HG02759 (cell line): ENCODE results near the gene ASCL2.

Experiments
- ATAC-seq: cut with Tn5 transposase; IDR thresholded peaks from one replicate; pipeline ENCODE4 v1.9.1; 2021; ENCODE audit warnings: mild to moderate bottlenecking, moderate library complexity; ENCODE audit not compliant: unreplicated experiment

ASCL2 gene

GRCh38 chr11:2270322-2271076 is at the start of gene ASCL2:
Gene ASCL2, minus strand, starts transcription at chr11:2270588. Its CDS starts 256 bp downstream, at chr11:2270332.
- no peak for ATAC-seq

- ATAC-seq = no peak
These were observed 49.5 kb upstream of the ASCL2 start for GRCh38 chr11:2319791-2320472.

- no peak for ATAC-seq
These were observed 48.3 kb upstream of the ASCL2 start for GRCh38 chr11:2318707-2319106.

GRCh38 chr11:2318123-2318522 is 47.7 kb upstream of the ASCL2 start:
- ATAC-seq = no peak

GRCh38 chr11:2317354-2318050 is 47.1 kb upstream of the ASCL2 start:
- no peak for ATAC-seq

- ATAC-seq = no peak
These were observed 46.5 kb upstream of the ASCL2 start for GRCh38 chr11:2316963-2317244.

- ATAC-seq = no peak
These were observed 46.0 kb upstream of the ASCL2 start for GRCh38 chr11:2316169-2316962.

- no peak for ATAC-seq
These were observed 45.2 kb upstream of the ASCL2 start for GRCh38 chr11:2315395-2316168.

GRCh38 chr11:2314525-2315394 is 44.4 kb upstream of the ASCL2 start:
- ATAC-seq = no peak

GRCh38 chr11:2314136-2314524 is 43.7 kb upstream of the ASCL2 start:
- ATAC-seq = no peak

GRCh38 chr11:2313051-2313951 is 42.9 kb upstream of the ASCL2 start:
- no peak for ATAC-seq

GRCh38 chr11:2312232-2313042 is 42.0 kb upstream of the ASCL2 start:
- no peak for ATAC-seq

- no peak for ATAC-seq
These were observed 41.2 kb upstream of the ASCL2 start for GRCh38 chr11:2311353-2312133.

GRCh38 chr11:2310786-2311352 is 40.5 kb upstream of the ASCL2 start:
- ATAC-seq = no peak

- ATAC-seq = no peak
These were observed 39.8 kb upstream of the ASCL2 start for GRCh38 chr11:2310073-2310785.
